ENCODE results near the gene BBIP1.
"Not testable (repeated sequence)": the region's sequence is repeated elsewhere in the genome, so short reads cannot be mapped to it uniquely, and the experiment has no call there.

The BBIP1 gene

DNA sequence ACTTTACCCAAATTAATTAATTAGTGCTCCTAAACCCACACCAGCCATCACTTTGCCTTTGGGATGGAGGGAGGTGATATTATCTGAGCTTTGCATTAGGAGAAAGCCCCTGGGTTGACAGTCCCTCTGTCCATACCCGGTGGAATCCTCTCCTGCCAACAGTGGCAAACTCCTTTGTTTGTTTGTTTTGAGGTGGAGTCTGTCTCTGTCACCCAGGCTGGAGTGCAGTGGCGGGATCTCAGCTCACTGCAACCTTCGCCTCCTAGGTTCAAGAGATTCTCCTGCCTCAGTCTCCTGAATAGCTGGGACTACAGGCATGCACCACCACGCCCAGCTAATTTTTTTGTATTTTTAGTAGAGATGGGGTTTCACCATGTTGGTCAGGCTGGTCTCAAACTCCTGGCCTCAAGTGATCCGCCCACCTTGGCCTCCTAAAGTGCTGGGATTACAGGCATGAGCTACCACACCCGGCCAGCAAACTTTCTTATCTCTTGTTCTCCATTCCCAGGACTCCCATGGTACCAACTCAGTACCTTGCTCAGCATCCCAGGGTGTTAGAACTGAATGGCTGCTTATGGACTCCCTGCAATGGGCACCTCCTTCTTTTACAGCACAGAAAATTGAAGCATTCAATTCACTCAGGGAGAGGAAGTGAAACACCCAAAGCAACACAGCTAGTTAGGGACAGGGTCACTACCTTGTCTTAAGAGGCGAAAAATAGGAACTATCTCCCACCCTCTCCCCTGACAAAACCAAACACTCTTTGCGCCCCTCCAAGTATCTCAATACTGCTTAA is 51.8 kb downstream of the BBIP1 start:
- not testable (repeated sequence) for H3K9me3 ChIP-seq (ENCODE audit: low read length); H3K4me3 ChIP-seq (ENCODE audit: low read depth in 1 of 2, low read length in 2 of 2); H3K27me3 ChIP-seq (ENCODE audit: control insufficient read depth in 1 of 2, insufficient read depth in 2 of 2, low read length in 2 of 2); H3K36me3 ChIP-seq (ENCODE audit: insufficient read depth, low read length); H3K9ac ChIP-seq (ENCODE audit: low read length)
- peaks cover 27% of the 10 kb centered on the region for H3K4me1 ChIP-seq (ENCODE audit: insufficient read depth, low read length)
- peak overlapping the region; percentile 7 for H3K27ac ChIP-seq (ENCODE audit: low read depth, low read length)

DNA sequence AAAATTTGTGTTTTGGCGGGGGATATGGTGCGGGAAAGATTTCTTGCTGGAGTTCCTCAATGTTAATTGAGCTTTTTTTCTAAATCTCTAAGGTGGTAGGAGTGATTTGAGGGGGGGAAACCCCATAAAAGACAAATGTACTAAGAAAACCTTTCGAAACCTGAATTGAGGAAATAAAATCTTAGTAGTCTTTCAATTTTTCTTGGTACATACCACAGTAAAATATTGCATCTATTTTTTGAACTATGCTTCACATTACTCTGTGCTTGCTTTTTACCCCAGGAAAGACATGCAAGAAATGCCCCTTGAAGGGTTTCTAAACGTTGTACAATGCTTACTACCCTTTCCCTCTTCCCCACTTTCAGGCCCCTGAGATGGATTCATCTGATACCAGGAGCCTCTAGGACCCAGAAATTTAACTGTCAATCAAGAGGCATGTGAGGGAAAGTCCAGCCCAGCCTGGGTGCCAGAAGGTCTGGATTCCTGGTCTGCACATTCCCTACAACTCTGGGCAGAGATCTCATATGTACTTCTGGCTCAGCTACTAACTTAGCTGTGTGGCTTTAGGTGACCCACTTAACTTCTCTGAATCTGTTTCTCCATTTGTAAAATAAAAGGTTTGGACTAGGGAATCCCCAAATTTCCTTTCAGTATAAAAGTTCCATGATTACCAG is 53.0 kb downstream of the BBIP1 start:
- Histone ChIP-seq H3K4me3 (ENCODE audit: low read depth in 1 of 2, low read length in 2 of 2) (no peak overlapping the region), H3K27me3 (ENCODE audit: control insufficient read depth in 1 of 2, insufficient read depth in 2 of 2, low read length in 2 of 2) (no peaks in the 10 kb centered on the region), H3K9ac (ENCODE audit: low read length) (no peak overlapping the region), H3K36me3 (ENCODE audit: insufficient read depth, low read length) (no peaks in the 10 kb centered on the region), H3K9me3 (ENCODE audit: low read length) (no peaks in the 10 kb centered on the region), H3K4me1 (ENCODE audit: insufficient read depth, low read length) (peaks cover 25% of the 10 kb centered on the region), H3K27ac (ENCODE audit: low read depth, low read length) (peak overlapping the region; percentile 35)

GRCh38 chr10:110865186-110865808 is 53.7 kb downstream of the BBIP1 start:
- H3K4me3 ChIP-seq (ENCODE audit: low read depth in 1 of 2, low read length in 2 of 2), result peak overlapping the region in 1 of 2 donors; percentile 6
- peak overlapping the region; percentile 35 for H3K27ac ChIP-seq (ENCODE audit: low read depth, low read length)
- H3K9ac ChIP-seq (ENCODE audit: low read length), result no peak overlapping the region
- no peaks in the 10 kb centered on the region for H3K27me3 ChIP-seq (ENCODE audit: control insufficient read depth in 1 of 2, insufficient read depth in 2 of 2, low read length in 2 of 2)
- peaks cover 22% of the 10 kb centered on the region for H3K4me1 ChIP-seq (ENCODE audit: insufficient read depth, low read length)
- no peaks in the 10 kb centered on the region for H3K36me3 ChIP-seq (ENCODE audit: insufficient read depth, low read length)
- H3K9me3 ChIP-seq (ENCODE audit: low read length), result no peaks in the 10 kb centered on the region

- peak overlapping the region; percentile 35 for H3K27ac ChIP-seq (ENCODE audit: low read depth, low read length)
- peaks cover 27% of the 10 kb centered on the region for H3K4me1 ChIP-seq (ENCODE audit: insufficient read depth, low read length)
- no peaks in the 10 kb centered on the region for H3K27me3 ChIP-seq (ENCODE audit: control insufficient read depth in 1 of 2, insufficient read depth in 2 of 2, low read length in 2 of 2)
- H3K4me3 ChIP-seq (ENCODE audit: low read depth in 1 of 2, low read length in 2 of 2), result peak overlapping the region in 1 of 2 donors; percentile 6
- no peaks in the 10 kb centered on the region for H3K9me3 ChIP-seq (ENCODE audit: low read length)
- H3K36me3 ChIP-seq (ENCODE audit: insufficient read depth, low read length), result no peaks in the 10 kb centered on the region
- H3K9ac ChIP-seq (ENCODE audit: low read length), result no peak overlapping the region
Measured at GRCh38 chr10:110864662-110865140, 54.3 kb downstream of the BBIP1 start.

- peaks cover 34% of the 10 kb centered on the region for H3K4me1 ChIP-seq (ENCODE audit: insufficient read depth, low read length)
- no peak overlapping the region for H3K9ac ChIP-seq (ENCODE audit: low read length)
- H3K27ac ChIP-seq (ENCODE audit: low read depth, low read length), result no peak overlapping the region
- no peaks in the 10 kb centered on the region for H3K9me3 ChIP-seq (ENCODE audit: low read length)
- H3K4me3 ChIP-seq (ENCODE audit: low read depth in 1 of 2, low read length in 2 of 2), result no peak overlapping the region
- H3K36me3 ChIP-seq (ENCODE audit: insufficient read depth, low read length), result no peaks in the 10 kb centered on the region
- H3K27me3 ChIP-seq (ENCODE audit: control insufficient read depth in 1 of 2, insufficient read depth in 2 of 2, low read length in 2 of 2), result no peaks in the 10 kb centered on the region
Measured at GRCh38 chr10:110863956-110864355, 55.0 kb downstream of the BBIP1 start.

DNA sequence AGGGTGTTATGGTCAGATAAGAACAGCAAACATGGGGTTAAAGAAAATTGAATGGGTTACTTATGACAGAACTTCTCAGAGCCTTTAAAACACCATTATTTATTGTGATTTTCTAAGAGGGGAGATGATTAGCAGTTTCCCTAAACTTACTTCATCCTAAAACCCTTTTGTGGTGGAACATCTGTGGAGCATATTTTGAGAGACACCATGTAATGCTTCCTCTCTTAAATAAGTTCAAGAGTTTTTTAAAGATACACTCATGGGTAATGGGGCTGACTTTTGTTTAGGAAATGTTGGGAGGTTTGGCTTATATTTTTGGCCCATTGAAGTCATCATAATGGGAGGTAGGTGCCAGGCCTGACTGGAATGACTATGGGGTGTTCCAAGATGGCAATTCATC is 55.6 kb downstream of the BBIP1 start:
- Histone ChIP-seq H3K4me1 (ENCODE audit: insufficient read depth, low read length) (peaks cover 34% of the 10 kb centered on the region), H3K4me3 (ENCODE audit: low read depth in 1 of 2, low read length in 2 of 2) (no peak overlapping the region), H3K36me3 (ENCODE audit: insufficient read depth, low read length) (no peaks in the 10 kb centered on the region), H3K9me3 (ENCODE audit: low read length) (no peaks in the 10 kb centered on the region), H3K27me3 (ENCODE audit: control insufficient read depth in 1 of 2, insufficient read depth in 2 of 2, low read length in 2 of 2) (no peaks in the 10 kb centered on the region), H3K9ac (ENCODE audit: low read length) (no peak overlapping the region), H3K27ac (ENCODE audit: low read depth, low read length) (no peak overlapping the region)

DNA sequence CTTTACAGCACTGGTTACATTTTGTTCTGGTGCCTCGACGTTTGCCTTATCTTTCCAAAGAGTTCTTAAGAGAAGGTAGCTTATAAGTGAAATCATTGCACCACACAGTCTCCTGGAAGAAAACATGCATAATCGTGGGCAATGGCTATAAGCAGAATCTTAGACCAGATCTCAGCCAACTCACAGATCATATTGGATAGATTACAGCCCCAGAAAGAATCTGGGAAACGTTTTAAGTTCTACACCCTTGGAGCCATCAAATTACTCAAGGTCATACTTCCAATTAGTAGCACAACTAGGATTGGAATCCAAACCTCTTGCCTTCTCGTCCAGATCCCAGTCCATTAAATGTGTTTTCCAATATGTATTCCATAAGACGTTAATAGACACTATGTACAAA is 56.0 kb downstream of the BBIP1 start:
- Histone ChIP-seq H3K9ac (ENCODE audit: low read length) (no peak overlapping the region), H3K4me1 (ENCODE audit: insufficient read depth, low read length) (peaks cover 34% of the 10 kb centered on the region), H3K4me3 (ENCODE audit: low read depth in 1 of 2, low read length in 2 of 2) (no peak overlapping the region), H3K27me3 (ENCODE audit: control insufficient read depth in 1 of 2, insufficient read depth in 2 of 2, low read length in 2 of 2) (no peaks in the 10 kb centered on the region), H3K9me3 (ENCODE audit: low read length) (no peaks in the 10 kb centered on the region), H3K27ac (ENCODE audit: low read depth, low read length) (no peak overlapping the region), H3K36me3 (ENCODE audit: insufficient read depth, low read length) (no peaks in the 10 kb centered on the region)

DNA sequence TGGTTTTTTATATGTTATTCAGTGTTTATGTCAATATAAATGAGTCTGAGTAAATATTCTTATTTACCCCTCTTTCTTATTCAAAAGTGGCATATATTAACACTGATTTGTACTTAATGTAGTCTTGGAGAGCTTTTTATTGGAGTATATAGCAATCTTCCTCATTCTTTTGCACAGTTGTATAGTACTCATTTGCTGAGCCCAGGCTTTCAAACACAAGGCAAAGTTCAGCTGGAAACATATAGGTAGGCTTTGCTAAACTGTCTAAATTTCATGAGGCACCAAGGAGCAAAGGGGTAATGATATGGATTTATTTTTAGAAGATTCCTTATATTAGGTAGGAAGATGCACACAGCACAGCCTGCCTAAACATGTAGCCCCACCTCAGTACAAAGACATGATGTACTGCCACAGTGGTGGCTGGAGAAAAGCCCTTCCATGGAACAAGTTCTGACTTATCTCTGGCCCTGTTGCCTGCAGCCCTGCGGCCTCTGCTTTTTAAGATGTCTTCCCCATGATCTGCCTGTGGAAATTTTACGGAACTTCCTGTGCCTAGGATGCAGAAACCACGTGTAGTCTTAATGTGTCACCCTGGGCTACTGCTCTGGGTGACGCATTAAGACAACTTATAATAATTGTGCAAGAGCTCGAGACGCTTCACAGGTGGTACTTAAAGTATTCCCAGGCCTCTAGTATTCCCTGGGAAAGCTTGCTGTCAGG is 56.9 kb downstream of the BBIP1 start:
- Histone ChIP-seq H3K4me3 (ENCODE audit: low read depth in 1 of 2, low read length in 2 of 2) (no peak overlapping the region), H3K36me3 (ENCODE audit: insufficient read depth, low read length) (no peaks in the 10 kb centered on the region), H3K27ac (ENCODE audit: low read depth, low read length) (no peak overlapping the region), H3K9me3 (ENCODE audit: low read length) (no peaks in the 10 kb centered on the region), H3K4me1 (ENCODE audit: insufficient read depth, low read length) (peaks cover 42% of the 10 kb centered on the region), H3K27me3 (ENCODE audit: control insufficient read depth in 1 of 2, insufficient read depth in 2 of 2, low read length in 2 of 2) (no peaks in the 10 kb centered on the region), H3K9ac (ENCODE audit: low read length) (no peak overlapping the region)

DNA sequence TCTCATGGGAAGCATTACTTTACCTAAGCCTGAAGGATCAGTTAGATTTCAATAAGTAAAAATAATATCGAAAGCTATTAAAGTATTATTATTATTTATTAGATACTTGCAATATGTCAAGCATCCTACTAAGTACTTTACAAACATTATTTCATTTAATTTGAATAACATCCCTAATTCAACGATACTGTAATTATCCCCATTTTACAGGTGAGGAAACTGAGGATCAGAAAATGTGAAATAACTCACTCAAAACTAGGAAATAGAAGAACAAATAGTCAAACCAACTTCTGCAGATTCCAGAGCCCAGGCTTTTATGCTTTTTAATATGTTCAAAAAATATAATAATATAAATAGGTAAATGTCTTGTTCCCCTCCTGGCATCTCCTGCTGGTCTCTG is 57.5 kb downstream of the BBIP1 start:
- H3K36me3 ChIP-seq (ENCODE audit: insufficient read depth, low read length), result no peaks in the 10 kb centered on the region
- no peaks in the 10 kb centered on the region for H3K27me3 ChIP-seq (ENCODE audit: control insufficient read depth in 1 of 2, insufficient read depth in 2 of 2, low read length in 2 of 2)
- H3K9ac ChIP-seq (ENCODE audit: low read length), result no peak overlapping the region
- H3K4me3 ChIP-seq (ENCODE audit: low read depth in 1 of 2, low read length in 2 of 2), result no peak overlapping the region
- H3K27ac ChIP-seq (ENCODE audit: low read depth, low read length), result no peak overlapping the region
- no peaks in the 10 kb centered on the region for H3K9me3 ChIP-seq (ENCODE audit: low read length)
- peaks cover 42% of the 10 kb centered on the region for H3K4me1 ChIP-seq (ENCODE audit: insufficient read depth, low read length)

GRCh38 chr10:110860576-110861241 is 58.3 kb downstream of the BBIP1 start:
- Histone ChIP-seq H3K36me3 (ENCODE audit: insufficient read depth, low read length) (no peaks in the 10 kb centered on the region), H3K4me3 (ENCODE audit: low read depth in 1 of 2, low read length in 2 of 2) (no peak overlapping the region), H3K27ac (ENCODE audit: low read depth, low read length) (no peak overlapping the region), H3K9ac (ENCODE audit: low read length) (no peak overlapping the region), H3K9me3 (ENCODE audit: low read length) (no peaks in the 10 kb centered on the region), H3K27me3 (ENCODE audit: control insufficient read depth in 1 of 2, insufficient read depth in 2 of 2, low read length in 2 of 2) (no peaks in the 10 kb centered on the region), H3K4me1 (ENCODE audit: insufficient read depth, low read length) (peaks cover 36% of the 10 kb centered on the region)

DNA sequence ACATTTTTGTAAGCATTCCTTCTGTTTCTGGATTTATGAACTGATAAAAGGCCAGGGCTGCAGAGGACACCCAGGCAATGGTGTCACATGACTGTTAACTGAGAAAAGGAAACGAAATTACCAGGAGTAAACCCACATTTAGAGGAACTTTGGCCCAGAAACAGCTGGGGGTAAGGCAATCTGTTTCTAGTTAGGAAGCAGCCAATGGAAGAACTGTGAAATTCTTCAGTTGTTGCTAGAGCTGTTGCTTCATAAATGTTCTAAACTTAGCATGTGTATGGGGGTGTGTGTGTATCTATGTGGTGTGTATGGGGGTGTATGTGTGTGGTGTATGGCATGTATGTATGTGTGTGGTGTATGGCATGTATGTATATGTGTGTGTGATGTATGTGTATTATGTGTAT is 59.0 kb downstream of the BBIP1 start:
- Histone ChIP-seq H3K36me3 (ENCODE audit: insufficient read depth, low read length) (no peaks in the 10 kb centered on the region), H3K27ac (ENCODE audit: low read depth, low read length) (no peak overlapping the region), H3K27me3 (ENCODE audit: control insufficient read depth in 1 of 2, insufficient read depth in 2 of 2, low read length in 2 of 2) (no peaks in the 10 kb centered on the region), H3K9me3 (ENCODE audit: low read length) (no peaks in the 10 kb centered on the region), H3K4me3 (ENCODE audit: low read depth in 1 of 2, low read length in 2 of 2) (no peak overlapping the region), H3K9ac (ENCODE audit: low read length) (no peak overlapping the region), H3K4me1 (ENCODE audit: insufficient read depth, low read length) (peaks cover 28% of the 10 kb centered on the region)

Data from muscle layer of colon (tissue), 2 donors.